DMS79 (cell line): ENCODE results near the gene PDE6A.
"Not testable (repeated sequence)": the region's sequence is repeated elsewhere in the genome, so short reads cannot be mapped to it uniquely, and the experiment has no call there.

Experiments
- DNase-seq: peaks from one replicate; lab custom pipeline; 2025; lab: John Stamatoyannopoulos, UW

PDE6A gene

GRCh38 chr5:149951138-149951749 lies 6.7 kb upstream of the PDE6A start:
- no peak for DNase-seq

- no peak for DNase-seq
Measured at GRCh38 chr5:149948993-149949392, 4.4 kb upstream of the PDE6A start.

- no peak for DNase-seq
Measured at GRCh38 chr5:149946118-149946517, 1.5 kb upstream of the PDE6A start.

DNA sequence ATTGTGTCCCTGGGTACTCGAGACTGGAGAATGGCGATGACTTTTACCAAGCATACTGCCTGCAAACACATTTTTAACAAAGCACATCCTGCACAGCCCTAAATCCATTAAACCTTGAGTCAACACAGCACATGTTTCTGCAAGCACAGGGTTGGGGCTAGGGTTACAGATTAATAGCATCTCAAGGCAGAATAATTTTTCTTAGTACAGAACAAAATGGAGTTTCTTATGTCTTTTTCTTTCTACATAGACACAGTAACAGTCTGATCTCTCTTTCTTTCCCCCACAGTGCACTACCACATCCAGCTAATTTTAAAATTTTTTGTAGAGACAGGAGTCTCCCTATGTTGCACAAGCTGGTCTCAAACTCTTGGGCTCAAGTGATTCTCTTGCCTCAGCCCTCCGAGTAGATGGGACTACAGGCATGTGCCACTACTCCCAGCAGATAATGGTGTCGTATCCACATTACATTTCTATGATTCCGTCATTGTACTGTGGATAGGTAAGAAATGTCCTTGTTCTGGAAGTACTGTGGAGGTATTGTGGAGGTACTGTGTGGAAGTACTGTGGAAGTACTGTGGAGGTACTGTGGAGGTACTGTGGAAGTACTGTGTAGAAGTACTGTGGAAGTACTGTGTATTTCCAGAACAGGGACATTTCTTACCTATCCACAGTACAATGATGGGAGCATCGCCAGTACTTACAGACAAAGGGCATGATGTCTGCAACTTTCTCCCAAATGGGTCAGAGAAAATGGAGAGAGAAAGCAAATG lies 1.2 kb downstream of the PDE6A start:
- DNase-seq, result not testable (repeated sequence)

GRCh38 chr5:149942741-149943169 lies 1.8 kb downstream of the PDE6A start:
- DNase-seq, result not testable (repeated sequence)

DNA sequence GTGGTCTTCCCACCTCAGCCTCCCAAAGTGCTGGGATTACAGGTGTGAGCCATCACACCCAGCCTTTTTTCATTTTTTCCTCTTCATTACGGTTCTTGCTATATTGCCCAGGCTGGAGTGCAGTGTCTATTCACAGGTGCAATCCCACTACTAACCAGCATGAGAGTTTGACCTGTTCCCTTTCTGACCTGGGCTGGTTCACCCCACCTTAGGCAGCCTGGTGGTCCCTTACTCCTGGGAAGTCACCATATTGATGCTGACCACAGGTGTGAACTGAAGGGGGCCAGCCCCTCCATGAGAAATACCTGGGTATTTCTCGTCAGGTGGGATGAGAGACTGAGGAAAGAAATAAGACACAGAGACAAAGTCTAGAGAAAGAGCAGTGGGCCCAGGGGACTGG lies 2.4 kb downstream of the PDE6A start:
- DNase-seq, result no peak

DNA sequence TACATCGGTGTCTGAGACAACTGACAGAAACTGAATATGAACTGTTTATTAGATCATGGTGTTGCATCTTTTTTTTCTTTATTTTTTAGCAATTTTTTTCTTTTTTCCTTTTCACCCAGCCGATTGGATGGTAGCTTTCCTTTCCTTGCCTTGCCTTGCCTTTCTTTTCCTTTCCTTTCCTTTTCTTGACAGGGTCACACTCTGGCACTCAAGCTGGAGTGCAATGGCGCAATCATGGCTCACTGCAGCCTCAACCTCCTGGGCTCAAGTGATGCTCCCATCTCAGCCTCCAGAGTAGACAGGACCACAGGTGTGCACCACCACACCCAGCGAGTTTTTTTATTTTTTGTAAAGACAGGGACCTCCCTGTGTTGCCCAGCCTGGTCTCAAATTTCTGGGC lies 2.8 kb downstream of the PDE6A start:
- no peak for DNase-seq

GRCh38 chr5:149940941-149941644 lies 3.5 kb downstream of the PDE6A start:
- no peak for DNase-seq

DNA sequence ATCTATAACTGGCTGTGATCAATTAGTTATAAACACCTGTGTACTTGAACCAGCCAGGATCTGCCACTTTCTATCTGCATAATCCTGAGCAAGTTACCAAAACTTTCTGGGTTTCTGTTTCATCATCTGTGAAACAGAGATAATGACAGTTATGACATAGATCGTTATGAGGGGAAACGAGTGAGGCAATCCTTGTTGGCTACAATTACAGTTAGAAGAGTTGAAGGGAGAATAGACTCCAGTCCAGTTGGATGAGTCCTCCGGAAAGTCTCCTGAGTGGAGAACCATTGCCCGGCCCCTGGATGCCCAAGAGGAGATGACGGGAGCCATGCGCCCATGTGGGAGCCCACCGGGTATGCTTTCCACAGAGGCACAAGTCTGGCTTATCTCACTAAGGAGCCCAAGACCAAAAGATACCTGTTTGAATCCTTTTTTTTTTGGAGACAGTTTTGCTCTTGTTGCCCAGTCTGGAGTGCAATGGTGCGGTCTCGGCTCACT lies 4.5 kb downstream of the PDE6A start:
- DNase-seq, result no peak

DNA sequence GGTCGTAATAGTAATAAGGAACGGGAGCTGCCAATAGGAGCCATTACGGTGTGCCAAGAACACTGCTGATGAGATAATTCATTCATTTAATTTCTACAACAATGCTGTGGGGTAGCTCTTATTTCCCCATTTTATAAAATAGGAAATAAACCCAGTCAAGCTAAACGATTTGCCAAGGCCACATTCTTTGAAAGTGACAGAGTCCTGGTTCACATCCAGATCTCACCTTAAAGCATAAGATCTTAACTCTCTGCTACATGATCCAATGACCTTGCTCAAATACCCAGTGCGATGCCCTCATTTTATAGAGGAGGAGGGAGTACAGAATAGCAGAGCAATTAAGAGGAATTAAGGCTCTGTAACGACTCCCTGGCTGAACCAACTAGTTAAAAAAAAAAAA lies 5.0 kb downstream of the PDE6A start:
- DNase-seq, result no peak

DNA sequence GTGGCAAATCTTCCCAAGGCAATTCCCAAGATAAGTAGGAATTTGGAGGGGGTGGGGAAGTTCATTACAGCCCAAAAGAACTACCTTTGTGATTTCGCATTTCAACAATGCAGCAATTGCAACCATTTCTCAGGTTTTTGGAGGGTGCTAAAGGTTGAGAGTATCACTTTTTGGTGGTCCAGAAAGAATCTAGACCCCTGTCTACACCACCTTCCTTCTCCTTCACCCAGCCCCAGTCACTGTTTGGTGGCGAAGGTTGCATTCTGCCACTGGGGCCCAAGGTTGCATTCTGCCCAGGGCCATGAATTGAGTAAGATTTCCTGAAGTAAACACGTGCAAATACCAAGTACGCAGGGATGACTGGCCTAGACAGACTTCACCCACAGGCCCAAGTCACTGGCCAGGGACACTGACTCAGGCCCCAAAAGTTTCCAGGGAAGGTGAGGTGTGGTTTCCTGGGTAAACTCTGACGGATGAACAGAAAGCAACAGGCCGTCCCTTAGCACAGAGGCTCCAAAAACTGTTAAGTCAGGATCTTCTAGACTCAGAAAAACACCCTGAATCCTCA lies 5.7 kb downstream of the PDE6A start:
- no peak for DNase-seq

DNA sequence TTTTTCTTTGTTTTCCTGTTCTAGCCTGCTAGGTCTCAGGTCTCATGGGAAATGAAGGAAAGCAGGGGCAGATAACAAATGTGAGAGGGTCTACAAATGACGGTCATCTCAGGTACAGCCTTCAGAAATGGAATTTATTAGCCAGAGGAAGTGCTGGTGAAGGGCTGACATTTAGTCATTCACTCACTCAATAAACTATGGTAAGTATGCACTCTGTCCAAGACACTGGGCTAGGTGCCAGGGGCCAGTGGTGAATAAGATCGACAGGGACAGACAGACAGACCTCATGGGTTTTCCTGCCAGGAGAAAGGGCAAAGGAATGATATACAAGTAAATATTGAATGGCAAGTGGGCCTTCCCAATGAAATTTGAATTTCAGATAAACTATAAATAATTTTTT lies 6.3 kb downstream of the PDE6A start:
- no peak for DNase-seq

DNA sequence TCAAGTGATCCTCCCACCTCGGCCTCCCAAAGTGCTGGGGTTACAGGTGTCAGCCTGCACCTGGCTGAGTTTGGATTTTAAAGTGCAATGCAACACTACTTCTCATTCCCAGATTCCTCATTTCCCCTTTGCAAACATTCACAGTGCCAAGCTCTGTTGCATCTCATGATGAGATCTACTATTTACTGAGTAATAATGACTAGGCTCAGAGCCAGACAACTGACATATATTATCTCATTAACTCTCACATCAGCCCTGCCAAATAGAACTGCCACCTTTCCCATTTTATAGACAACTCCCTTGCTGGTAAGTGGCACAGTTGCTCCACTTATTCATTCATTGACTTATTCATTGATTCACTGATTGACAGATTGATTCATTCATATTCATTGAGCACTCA lies 7.0 kb downstream of the PDE6A start:
- peak; percentile 49 for DNase-seq

DNA sequence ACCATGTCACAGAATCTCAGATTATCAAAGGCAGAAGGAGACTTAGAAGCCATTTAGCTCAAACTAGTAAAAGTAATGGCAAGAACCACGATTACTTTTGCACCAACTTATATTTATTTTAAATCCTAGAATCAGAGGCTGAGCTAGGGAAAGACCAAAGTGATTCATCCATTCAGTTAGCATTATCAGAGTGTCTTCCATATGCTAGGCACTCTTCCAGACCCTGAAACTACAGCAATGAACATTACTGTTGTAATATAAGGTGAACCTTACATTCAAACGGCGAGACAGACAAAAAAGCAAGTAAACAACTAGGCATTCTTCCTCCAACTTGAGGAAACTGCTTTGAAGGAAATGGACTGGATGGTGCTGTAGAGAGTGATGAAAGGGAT lies 7.9 kb downstream of the PDE6A start:
- DNase-seq, result no peak

- DNase-seq, result no peak
Measured at GRCh38 chr5:149936044-149936699, 8.4 kb downstream of the PDE6A start.

GRCh38 chr5:149935431-149935901 lies 9.1 kb downstream of the PDE6A start:
- no peak for DNase-seq

DNA sequence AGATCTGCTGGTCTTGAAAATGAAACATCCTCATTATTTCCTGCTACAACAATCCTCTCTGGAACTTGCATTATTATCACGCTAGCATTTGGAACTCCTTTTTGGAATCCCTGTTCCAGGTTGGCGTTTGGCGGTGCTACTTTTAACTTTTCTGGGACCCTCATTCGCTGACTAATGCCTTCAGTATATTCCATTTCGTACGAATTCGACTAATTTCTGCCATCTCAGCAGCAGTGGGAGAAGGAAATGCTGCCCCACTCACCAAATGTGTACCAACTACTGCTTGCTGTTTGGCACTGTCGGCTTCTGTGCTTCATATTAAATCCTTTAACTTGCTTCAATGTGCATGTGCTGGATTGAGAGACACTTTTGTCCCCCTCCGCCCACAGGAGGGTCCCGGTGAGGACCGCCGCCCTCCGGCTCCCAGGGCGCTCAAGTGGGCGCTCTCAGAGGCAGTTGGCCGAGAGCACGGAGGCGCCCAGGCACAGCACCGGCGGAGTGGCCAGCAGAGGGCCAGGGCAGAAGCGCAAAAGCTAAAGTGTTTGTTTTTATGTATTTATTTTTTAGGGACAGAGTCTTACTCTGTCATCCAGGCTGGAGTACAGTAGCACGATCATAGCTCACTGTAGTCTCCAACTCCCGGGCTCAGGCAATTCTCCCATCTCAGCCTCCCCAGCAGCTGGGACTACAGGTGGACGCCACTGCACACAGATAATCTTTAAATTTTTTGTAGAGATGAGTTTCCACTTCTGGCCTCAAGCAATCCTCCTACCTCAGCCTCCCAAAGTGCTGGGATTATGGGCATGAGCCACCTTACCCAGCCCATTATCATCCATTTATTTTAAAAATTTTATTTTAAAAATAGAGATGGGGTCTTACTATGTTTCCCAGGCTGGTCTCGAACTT lies 11.9 kb downstream of the PDE6A start:
- peak; percentile 31 for DNase-seq

GRCh38 chr5:149931992-149932436 lies 12.6 kb downstream of the PDE6A start:
- DNase-seq, result no peak

DNA sequence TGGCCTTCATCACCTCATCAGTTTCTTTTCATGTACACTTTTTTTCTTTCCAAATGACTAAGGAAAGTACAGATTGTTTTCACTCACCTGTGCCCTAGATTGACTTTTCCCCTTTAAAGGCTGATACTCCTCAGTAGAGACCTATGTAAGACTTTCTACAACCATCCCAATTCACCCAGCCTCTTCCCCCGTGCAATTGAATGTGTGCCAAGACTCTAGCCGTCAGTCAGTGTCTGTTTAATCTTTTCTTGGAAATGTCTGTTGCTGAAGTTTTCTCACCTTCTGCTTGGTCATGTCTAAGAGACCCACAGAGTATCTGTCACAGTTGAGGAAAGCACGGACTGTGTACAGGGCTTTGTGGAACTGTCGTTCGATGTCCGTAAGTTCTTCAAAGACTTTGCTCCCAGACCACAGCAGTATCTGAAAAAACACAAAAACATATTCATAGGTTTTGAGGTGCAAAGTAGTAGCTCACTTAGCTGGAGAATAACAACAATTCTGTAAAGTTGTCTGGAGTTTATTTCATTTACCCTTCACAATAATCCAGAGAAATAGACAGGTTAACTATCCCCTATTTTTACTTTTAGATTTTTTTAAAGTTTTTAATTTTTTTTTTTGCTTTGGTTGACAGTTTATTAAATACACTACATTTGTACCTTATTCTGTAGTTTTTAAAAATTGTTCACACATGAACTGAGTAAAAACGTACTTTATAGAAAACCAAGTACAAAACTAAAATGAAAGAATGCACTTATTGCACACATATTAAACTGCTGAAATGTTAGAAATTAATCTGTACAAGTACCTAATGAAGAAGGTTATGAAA lies 13.6 kb downstream of the PDE6A start:
- DNase-seq, result no peak
